Gastroesophageal sphincter (tissue), 4 donors: ENCODE results near the gene B9D2. TPM values are rescaled to one million over a fixed set of nuclear protein-coding genes. Genes with fewer than 3 reads are reported as not detected.

Experiments used
- ATAC-seq: fragments of 150-250 bp; one replicate; pipeline ENCODE4 v1.9.1; 2016; ENCODE audit warnings: mild to moderate bottlenecking, moderate library complexity
- H3K27ac ChIP-seq, 4 donors: fragments of 200-600 bp; sonication (generic) in 3 of 4; 1 replicate in 3 of 4; 2 replicates in 1 of 4; pipeline ENCODE4 v1.5.1; 2016 to 2019
- H3K27me3 ChIP-seq: fragments of 200-600 bp; sonication (generic); one replicate; pipeline ENCODE4 v1.5.1; 2019
- H3K36me3 ChIP-seq, 2 donors: fragments of 200-600 bp; sonication (generic); one replicate each; pipeline ENCODE4 v1.5.1; 2019; ENCODE audit warnings: control low read depth in 1 of 2
- H3K4me1 ChIP-seq, 3 donors: fragments of 200-600 bp; sonication (generic); 1 replicate in 2 of 3; 2 replicates in 1 of 3; pipeline ENCODE4 v1.5.1; 2016 to 2019; ENCODE audit warnings: control low read depth in 2 of 3
- H3K4me3 ChIP-seq, 2 donors: fragments of 200-600 bp; sonication (generic); one replicate each; pipeline ENCODE4 v1.5.1; 2019; ENCODE audit warnings: mild to moderate bottlenecking in 1 of 2, moderate library complexity in 1 of 2
- H3K9me3 ChIP-seq, 3 donors: fragments of 200-600 bp; sonication (generic); one replicate each; pipeline ENCODE4 v1.5.1; 2017 to 2019; ENCODE audit warnings: control low read depth in 2 of 3
- EP300 ChIP-seq: sonication (generic); formaldehyde crosslinking; IDR thresholded peaks from one replicate; pipeline ENCODE4 v1.6.1; 2017; ENCODE audit warnings: antibody characterized with exemption, mild to moderate bottlenecking
- POLR2A ChIP-seq, 2 donors: fragments of 450-650 bp; IDR thresholded peaks; one replicate each; pipeline ENCODE4 v1.6.1; 2017; ENCODE audit warnings: antibody characterized with exemption in 2 of 2, mild to moderate bottlenecking in 2 of 2, moderate library complexity in 1 of 2
- POLR2AphosphoS5 ChIP-seq: sonication (generic); formaldehyde crosslinking; IDR thresholded peaks from one replicate; pipeline ENCODE4 v1.6.1; 2017; ENCODE audit warnings: antibody characterized with exemption
- WGBS, 2 donors: methylation state at CpG; one replicate each; pipeline ENCODE4 v1.1.5; 2018; ENCODE audit warnings: low coverage in 1 of 2; 5-methylcytosine and 5-hydroxymethylcytosine counted together
- total RNA-seq, 4 donors: library from RNA; depleted of rRNA; stranded (reverse); fragments of >200 nt; gene quantifications; one replicate each; pipeline ENCODE4 v1.1.0, GENCODE V29; 2016
- TF ChIP-seq, protein P1 (sequence below), 4 experiments: fragments of 200-600 bp in 2 of 4; fragments of 450-650 bp in 2 of 4; sonication (generic) in 1 of 4; IDR thresholded peaks; one replicate each; pipeline ENCODE4 v1.5.1; 2017 to 2019; ENCODE audit warnings: antibody characterized with exemption in 4 of 4, mild to moderate bottlenecking in 2 of 4, moderate library complexity in 2 of 4

Gene B9D2
- total RNA-seq, 4 donors from 2014 or later, result 5.2 to 10.1 (median 6.7) TPM

DNA sequence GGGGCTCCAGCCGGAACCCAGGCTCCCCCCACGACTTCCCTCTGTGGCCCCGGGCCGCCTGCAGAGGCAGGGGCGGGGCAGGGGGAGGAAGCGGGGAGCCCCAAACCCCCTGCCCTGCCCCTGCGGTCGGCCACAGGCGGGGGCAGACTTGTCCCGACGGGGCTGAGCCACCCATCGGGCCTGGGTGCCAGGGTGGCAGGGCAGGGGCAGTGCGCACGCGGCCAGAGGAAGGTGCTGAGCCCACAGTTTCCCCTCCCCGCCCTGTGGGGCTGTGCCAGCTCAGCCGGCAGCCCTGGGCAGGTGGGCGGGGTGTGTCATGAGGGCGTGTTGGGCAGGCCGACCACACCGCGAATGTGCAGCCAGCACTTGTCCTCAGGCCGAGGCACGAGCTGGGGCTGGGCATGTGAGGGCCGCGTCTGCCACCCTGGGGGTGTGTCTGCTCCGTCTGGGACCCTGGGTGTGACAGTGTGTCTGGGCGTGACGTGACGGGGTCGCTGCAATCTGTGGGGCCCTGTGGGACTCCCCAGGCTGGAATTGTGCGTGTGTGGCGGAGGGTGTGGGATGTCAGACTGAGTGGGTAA, 36.3 kb downstream of the B9D2 start:
- TF ChIP-seq, protein P1, sequence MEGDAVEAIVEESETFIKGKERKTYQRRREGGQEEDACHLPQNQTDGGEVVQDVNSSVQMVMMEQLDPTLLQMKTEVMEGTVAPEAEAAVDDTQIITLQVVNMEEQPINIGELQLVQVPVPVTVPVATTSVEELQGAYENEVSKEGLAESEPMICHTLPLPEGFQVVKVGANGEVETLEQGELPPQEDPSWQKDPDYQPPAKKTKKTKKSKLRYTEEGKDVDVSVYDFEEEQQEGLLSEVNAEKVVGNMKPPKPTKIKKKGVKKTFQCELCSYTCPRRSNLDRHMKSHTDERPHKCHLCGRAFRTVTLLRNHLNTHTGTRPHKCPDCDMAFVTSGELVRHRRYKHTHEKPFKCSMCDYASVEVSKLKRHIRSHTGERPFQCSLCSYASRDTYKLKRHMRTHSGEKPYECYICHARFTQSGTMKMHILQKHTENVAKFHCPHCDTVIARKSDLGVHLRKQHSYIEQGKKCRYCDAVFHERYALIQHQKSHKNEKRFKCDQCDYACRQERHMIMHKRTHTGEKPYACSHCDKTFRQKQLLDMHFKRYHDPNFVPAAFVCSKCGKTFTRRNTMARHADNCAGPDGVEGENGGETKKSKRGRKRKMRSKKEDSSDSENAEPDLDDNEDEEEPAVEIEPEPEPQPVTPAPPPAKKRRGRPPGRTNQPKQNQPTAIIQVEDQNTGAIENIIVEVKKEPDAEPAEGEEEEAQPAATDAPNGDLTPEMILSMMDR (IDR thresholded peaks at IDR 0.05), result no peak
- TF ChIP-seq POLR2A (IDR thresholded peaks at IDR 0.05) (no peak), EP300 (no peak), POLR2AphosphoS5 (no peak)
- WGBS, 2 donors, result no CpG with 5 or more reads among the region's 33 CpGs
- Histone ChIP-seq H3K27me3 (no peaks in the 10 kb centered on the region), H3K27ac (peak overlapping the region in 3 of 4 donors; percentile 77 to 90 (median 84)), H3K36me3 (peaks cover 0 to 49% of the 10 kb centered on the region in 2 donors), H3K4me3 (peak overlapping the region in 1 of 2 donors; percentile 34), H3K9me3 (no peaks in the 10 kb centered on the region), H3K4me1 (peaks cover 2 to 70% (median 56%) of the 10 kb centered on the region in 3 donors)
- peak; percentile 42 for ATAC-seq

DNA sequence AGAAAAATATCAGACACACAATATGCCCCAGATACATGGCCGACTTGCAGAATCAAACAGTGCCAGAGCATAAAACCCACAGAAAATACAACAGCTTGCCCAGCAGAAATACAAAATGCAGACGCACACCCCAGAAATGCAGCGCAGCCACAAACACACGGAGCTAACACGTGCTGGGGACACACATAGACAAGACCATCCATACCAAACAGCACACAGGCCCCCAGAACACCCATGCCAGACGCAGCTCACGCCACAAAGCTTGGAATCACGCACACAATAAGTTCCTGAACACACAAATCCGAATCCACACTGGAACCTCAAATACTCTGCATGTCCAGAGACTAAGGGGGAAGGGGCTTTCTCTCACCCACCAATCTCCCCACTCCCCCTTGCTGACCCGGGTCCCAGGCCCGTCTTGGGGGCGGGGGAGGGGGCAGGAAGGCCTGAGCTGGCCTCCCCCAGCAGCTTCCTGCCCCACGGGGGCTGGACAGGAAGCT, 36.8 kb downstream of the B9D2 start:
- Histone ChIP-seq H3K27ac (peak overlapping the region in 3 of 4 donors; percentile 77 to 90 (median 84)), H3K36me3 (peaks cover 0 to 50% of the 10 kb centered on the region in 2 donors), H3K9me3 (no peaks in the 10 kb centered on the region), H3K27me3 (no peaks in the 10 kb centered on the region), H3K4me3 (peak overlapping the region in 1 of 2 donors; percentile 34), H3K4me1 (peaks cover 2 to 75% (median 60%) of the 10 kb centered on the region in 3 donors)
- ATAC-seq, result no peak
- WGBS, 2 donors, result 53 to 63% methylated on average over 2 to 8 of the region's 13 CpGs
- TF ChIP-seq POLR2A (IDR thresholded peaks at IDR 0.05) (no peak), EP300 (no peak), POLR2AphosphoS5 (no peak)
- TF ChIP-seq, protein P1 (IDR thresholded peaks at IDR 0.05), result no peak

DNA sequence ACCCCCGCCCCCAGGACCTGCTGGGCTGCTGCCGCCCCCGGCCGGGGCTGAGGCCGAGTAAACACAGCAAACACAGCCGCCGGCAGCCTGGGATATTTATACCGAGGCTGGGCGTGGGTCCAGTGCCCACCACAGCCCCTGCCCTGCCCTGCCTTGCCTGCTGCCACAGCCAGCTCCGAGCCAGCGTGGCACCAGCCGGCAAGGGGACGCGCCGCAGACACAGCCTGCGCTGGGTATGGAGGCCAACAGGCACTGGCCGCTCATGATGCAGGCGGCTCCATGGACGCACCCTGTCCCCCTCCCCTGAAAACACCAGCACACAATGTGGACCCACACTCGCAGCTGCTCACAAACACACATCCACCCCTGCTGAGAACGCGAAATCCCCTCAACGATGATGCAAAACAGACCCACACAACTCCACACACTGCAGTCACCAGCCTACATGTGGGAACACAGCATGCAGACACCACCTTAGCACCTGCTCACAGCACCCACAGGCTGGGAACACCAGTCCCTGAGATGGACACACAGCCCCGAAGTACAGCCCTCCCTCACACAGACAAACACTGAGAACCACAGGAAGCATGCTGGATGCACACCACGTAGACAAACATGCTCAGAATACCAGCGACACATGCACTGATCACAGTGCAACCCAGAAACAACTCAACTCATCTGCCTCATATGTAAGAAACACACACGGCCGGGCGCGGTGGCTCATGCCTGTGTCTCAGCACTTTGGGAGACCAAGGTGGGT, 37.8 kb downstream of the B9D2 start:
- ATAC-seq, result no peak
- peaks cover 2 to 85% (median 66%) of the 10 kb centered on the region in 3 donors for H3K4me1 ChIP-seq
- no peaks in the 10 kb centered on the region for H3K27me3 ChIP-seq
- H3K9me3 ChIP-seq, result no peaks in the 10 kb centered on the region
- peak overlapping the region in 1 of 2 donors; percentile 41 for H3K4me3 ChIP-seq
- TF ChIP-seq, protein P1 (IDR thresholded peaks at IDR 0.05), result no peak
- TF ChIP-seq EP300 (no peak), POLR2A (IDR thresholded peaks at IDR 0.05) (no peak), POLR2AphosphoS5 (no peak)
- H3K27ac ChIP-seq, result peak overlapping the region; percentile 47 to 90 (median 85)
- peaks cover 0 to 43% of the 10 kb centered on the region in 2 donors for H3K36me3 ChIP-seq
- WGBS, 2 donors, result 58 to 66% methylated on average over 3 to 5 of the region's 30 CpGs

DNA sequence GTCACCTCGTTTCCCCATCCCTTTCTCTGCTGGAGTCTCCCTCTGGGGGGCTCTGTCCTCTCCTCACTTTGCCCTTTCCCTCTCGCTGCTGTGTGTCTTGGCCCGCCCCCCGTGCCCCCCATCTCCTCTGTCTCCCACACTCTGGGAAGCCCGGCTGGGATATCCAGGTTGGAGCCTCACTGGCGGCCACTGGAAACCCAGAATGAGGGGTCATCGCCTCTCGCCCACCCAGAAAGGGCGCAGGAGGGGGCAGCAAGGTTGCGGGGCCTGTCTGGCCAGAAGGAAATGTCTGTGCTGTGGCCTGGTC, 38.4 kb downstream of the B9D2 start:
- Histone ChIP-seq H3K9me3 (no peaks in the 10 kb centered on the region), H3K27me3 (no peaks in the 10 kb centered on the region), H3K36me3 (peaks cover 0 to 43% of the 10 kb centered on the region in 2 donors), H3K27ac (peak overlapping the region; percentile 47 to 90 (median 85)), H3K4me1 (peaks cover 2 to 86% (median 66%) of the 10 kb centered on the region in 3 donors), H3K4me3 (peak overlapping the region in 1 of 2 donors; percentile 41)
- WGBS, 2 donors, result 0% methylated on average over 2 of the region's 10 CpGs; no CpG with 5 or more reads in 1 of the 2 donors
- TF ChIP-seq POLR2A (IDR thresholded peaks at IDR 0.05), result no peak
- no peak for TF ChIP-seq POLR2AphosphoS5
- TF ChIP-seq, protein P1 (IDR thresholded peaks at IDR 0.05), result no peak
- no peak for TF ChIP-seq EP300
- ATAC-seq, result no peak
